ENCODE measurements around the gene RUSC1.
"Not testable (repeated sequence)": the region's sequence is repeated elsewhere in the genome, so short reads cannot be mapped to it uniquely, and the experiment has no call there.

RUSC1 gene

DNA sequence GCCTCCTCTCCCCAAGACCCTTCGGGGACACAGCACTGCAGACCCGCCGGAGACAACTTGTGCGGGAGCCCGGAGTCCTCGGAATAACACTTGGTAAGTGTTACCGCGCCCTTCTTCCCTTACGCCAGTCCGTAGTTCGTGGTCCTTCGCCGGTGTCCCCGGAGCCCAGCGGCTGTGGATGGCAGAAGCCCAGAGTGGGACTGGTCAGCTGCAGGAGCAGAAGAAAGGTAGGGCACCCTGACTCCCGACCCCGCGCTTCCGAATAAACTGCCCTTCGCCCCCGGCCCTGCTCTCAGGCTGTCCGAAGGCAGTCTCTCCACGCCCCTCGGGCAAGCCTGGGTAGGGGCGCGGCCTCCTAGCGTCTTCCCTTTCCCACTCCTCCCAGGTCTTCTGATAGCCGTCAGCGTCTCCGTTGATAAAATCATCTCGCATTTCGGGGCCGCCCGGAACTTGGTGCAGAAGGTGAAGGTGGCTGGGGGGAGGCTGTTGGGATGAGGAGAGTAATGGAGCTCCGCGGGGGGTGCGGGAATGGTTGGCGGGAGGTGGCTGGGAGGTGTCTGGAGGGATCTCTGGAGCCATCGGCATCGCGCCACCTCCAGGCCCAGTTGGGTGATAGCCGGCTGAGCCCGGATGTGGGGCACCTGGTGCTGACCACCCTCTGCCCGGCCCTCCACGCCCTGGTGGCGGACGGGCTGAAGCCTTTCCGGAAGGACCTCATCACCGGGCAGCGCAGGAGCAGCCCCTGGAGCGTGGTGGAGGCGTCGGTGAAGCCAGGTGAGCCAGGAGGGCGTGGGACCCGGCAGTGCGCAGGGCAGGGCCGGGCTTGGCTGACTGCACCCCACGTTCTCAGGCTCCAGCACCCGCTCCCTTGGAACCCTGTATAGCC is 4.3 kb downstream of the RUSC1 start:
- DNase-seq, result peak; percentile 32

DNA sequence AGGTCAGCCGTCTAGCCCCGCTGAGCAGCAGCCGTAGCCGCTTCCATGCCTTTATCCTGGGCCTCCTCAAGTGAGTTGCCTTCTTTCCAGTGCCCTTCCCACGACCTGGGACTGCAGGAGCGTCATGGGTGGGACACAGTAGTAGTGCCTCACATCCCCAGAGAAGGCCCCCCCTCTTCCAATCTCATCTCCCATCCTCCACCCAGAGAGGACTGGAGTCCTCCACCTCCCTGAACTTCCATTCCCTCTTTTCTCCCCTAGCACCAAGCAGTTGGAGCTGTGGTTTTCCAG is 4.9 kb downstream of the RUSC1 start:
- DNase-seq, result no peak

DNA sequence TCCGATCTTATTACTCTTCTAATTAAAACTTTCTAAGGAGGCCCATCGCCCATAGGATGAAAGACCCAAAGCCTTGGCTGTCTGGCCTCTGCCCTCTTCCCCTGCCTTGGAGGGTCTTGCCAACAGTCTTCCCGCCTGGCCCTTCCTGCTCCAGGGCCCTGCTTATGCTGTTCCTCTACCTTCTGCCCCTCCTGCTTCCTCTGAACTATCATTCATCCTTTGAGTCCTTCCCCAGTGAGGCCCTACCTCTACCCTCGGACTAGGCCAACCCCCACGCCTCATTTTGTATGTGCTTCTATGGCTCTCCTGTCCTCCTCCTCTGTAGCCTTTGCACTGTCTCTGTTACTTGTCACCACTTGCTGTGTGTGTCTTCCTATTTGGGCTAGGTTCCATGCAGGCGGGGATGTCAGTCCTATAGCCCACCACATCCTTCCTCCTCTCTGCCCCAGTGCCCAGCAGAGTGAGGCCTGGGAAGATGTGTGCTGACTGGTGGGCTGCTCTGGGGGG is 5.4 kb downstream of the RUSC1 start:
- no peak for DNase-seq

DNA sequence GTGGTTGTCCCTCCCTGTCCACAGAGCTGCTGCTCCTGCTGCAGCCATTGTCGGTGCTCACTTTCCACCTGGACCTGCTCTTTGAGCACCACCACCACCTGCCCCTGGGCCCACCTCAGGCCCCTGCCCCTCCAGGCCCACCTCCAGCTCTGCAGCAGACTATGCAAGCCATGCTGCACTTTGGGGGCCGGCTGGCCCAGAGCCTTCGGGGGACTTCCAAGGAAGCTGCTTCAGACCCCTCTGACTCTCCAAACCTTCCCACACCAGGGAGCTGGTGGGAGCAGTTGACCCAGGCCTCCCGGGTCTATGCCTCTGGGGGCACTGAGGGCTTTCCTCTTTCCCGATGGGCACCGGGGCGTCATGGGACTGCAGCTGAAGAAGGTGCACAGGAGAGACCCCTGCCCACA is 5.9 kb downstream of the RUSC1 start:
- DNase-seq, result no peak

DNA sequence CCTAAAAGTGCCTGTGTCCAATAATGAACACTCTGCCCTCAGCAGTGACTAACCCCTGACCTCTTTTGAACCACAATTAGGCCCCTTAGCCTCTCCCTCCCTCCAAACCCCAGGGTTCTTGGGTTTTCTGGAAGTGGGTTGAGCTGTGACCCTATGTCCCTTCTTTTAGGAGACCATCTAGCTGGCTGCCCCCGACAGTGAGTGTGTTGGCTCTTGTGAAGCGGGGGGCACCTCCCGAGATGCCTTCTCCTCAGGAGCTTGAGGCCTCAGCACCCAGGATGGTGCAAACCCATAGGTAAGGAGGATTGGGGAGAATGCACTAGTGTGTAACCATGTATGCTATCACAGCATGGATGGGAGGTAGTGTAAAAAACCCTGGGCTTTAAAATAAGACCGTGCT is 7.3 kb downstream of the RUSC1 start:
- DNase-seq, result no peak

DNA sequence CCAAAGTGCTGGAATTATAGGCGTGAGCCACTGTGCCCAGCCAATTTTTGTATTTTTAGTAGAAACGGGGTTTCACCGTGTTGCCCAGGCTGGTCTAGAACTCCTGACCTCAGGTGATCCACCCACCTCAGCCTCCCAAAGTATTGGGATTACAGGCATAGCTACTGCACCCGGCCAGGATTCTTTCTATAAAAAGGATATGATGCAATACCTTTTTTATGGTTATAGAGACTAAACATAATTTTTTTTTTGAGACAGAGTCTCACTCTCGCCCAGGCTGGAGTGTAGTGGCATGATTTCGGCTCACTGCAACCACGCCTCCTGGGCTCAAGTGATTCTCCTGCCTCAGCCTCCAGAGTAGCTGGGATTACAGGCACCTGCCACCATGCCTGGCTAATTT is 8.2 kb downstream of the RUSC1 start:
- not testable (repeated sequence) for DNase-seq

DNA sequence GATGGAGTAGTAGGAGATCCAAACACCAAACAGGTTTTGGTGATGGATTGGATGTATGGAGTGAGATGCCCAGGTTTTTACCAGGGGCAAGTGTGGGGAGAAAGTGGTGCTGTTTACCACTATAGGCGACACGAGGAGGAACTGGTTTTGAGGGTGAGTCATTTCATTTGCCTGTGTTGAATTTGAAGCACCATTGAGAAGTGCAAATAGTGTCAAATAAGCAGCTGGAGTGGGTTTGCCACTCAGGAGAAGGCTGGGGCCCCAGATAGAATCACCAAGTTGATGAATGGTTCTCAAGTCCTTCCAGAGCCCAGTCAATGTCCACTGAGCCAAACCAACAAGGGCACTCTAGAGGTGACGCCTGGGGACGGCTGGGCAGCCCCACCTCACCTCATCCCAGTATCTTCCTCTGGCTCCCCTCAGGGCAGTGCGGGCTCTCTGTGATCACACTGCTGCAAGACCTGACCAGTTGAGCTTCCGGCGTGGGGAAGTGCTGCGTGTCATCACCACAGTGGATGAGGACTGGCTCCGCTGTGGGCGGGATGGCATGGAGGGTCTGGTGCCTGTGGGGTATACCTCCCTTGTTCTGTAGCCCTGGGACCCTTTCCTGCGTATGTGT is 9.4 kb downstream of the RUSC1 start:
- peak; percentile 42 for DNase-seq

DNA sequence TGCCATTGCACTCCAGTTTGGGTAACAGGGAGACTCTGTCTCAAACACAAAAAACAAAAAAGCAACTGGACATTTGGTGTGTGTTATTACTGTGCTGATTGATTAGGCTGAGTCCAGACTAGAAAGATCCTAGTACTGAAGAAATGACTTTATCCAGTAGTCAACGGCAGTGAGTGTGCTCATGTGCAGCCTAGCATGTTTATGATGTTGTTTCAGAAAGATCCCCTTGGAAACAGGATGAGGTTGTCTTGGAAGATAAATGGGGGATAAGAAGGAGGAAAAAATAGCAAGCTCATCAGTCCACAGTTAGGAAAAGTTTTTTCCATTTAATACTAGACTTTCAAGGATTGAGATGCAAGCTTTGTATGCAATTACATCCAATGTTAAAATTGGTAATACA is 14.3 kb downstream of the RUSC1 start:
- no peak for DNase-seq

DNA sequence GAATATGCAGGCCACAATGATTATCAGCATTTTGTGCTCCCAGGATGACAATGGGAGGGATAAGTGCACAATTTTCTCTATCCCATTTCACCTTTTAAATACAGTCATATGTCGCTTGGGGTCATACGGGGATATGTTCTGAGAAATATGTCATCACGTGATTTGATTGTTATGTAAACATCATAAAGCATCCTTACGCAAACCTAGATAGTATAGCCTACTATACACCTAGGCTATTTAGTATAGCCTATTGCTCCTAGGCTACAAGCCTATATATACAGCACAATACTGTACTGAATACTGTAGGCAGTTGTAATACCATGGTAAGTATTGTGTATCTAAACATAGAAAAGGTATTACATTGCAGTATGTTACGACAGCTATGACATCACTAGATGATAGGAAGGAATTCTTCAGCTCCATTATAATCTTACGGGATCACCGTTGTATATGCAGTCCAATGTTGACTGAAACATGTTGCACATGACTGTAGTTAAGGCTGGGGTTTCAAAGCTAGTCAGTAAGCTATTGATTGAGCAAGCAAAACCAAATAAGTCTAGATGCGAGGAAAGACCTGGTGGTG is 18.9 kb downstream of the RUSC1 start:
- no peak for DNase-seq

DNA sequence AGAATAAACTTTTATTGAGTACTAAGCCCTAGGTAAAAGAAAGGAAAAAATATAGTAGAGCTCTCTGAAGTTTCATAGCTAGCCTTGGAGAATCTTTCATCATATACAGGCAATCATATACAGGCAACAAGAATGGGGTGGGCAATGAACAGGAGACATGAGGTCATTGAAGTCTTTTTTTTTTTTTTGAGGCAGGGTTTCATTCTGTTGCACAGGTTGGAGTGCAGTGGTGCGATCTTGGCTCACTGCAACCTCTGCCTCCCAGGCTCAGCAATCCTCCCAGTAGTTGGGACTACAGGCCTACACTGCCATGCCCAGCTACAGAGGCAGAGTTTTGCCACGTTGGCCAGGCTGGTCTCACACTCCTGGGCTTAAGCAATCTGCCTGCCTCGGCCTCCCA is 22.1 kb downstream of the RUSC1 start:
- DNase-seq, result no peak

DNA sequence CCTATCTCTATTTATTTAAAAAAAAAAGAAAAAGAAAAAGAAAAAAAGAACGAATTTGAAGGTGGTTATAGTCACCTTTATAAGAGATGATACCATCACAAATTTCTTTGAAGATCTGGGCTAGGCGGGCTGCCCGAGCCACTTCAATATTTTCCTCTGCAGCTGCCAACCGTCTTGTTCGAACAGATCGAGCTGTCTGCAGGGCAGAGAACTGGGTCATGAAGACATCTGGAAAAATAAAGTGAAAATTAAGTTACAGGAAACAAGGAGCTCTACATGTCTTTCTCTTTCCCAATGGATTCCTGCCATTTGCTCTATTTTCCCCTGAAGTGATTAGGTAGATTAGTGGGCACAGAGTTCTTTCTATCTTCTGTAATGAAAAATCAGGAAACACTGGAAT is 31.9 kb downstream of the RUSC1 start:
- no peak for DNase-seq

DNA sequence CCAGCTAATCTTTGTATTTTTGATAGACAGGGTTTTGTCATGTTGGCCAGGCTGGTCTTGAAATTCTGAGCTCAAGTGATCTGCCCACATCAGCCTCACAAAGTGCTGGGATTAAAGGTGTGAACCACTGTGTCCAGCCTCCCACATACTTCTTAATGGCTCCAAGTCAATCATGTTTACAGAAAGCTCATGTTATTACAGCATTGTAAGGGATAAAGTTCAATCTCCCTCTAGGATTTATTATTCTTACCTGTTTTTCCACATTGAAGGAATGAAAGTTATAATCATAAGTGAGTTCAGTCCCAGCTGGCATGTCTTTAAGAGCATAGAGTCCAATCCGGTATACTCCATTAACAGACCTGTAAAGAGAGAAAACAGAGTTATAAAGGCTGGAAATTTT is 39.4 kb downstream of the RUSC1 start:
- no peak for DNase-seq

DNA sequence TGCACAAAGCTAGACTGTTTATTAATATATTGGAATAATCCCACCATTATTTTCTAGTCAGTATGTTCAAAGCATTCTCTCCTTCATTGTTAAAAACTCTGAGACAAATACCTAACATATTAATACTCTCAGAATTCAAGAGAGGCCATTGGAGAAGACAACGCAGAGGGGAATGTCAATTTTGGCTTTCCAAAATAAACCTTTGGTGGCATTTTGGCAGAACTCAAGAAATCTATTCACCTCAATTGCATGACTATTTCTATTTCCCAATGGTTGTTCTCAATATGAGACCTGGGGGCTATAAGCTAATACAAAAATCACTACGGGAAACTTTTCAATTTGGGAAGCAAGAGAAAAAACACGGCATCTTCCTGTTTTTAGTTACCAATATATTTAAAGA is 58.5 kb downstream of the RUSC1 start:
- DNase-seq, result no peak

DNA sequence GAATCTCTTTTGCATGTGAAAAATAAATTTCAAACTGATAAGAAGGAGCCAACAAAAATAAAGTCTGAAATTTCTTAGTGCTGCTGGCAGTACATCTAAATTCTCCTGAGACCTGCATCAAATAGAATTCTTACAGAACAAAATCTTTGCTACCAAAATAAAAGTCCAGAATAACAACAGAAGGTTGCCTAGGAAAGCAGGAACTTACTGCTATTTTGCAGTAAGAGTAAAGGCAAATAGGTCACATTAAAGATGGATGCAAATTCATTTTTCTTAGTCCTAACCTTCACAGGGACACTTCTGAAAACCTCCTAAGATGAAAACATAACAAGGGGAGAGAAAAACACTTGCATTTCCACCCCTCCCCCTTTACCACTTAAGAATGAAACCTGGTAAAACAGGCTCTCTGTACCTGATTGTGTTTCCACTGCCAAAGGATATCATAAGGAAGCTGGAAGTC is 59.0 kb downstream of the RUSC1 start:
- peak; percentile 41 for DNase-seq
